ENCODE data around the gene MGST2.

MGST2 gene

GRCh38 chr4:139745111-139745639 is 79.6 kb downstream of the MGST2 start:
- DNase-seq = no peak

- no peak for DNase-seq
Measured at GRCh38 chr4:139746431-139747171, 81.0 kb downstream of the MGST2 start.

- no peak for DNase-seq
Measured at GRCh38 chr4:139749338-139749737, 83.7 kb downstream of the MGST2 start.

- no peak for DNase-seq
Measured at GRCh38 chr4:139749835-139750498, 84.3 kb downstream of the MGST2 start.

- no peak for DNase-seq
Measured at GRCh38 chr4:139753686-139754085, 88.1 kb downstream of the MGST2 start.

All from SHP77 treated with DMSO at 0.1 percent for 48 hours (cell line).